Posterior vena cava (tissue), 2 donors: ENCODE results near the gene DLGAP3. TPM values are rescaled to one million over a fixed set of nuclear protein-coding genes. Genes with fewer than 3 reads are reported as not detected.
"Not testable (repeated sequence)": the region's sequence is repeated elsewhere in the genome, so short reads cannot be mapped to it uniquely, and the experiment has no call there.

Source experiments
- DNase-seq: peaks from one replicate; pipeline ENCODE4 v3.0.0-alpha.2; 2020; ENCODE audit warnings: low spot score
- intact Hi-C, 2 donors: fragments of 100-400 bp; cut with DNase I; formaldehyde crosslinking; loops; one replicate each; pipeline versions ENCODE4 v1.14.1 to v1.14.2; 2022 to 2023
- total RNA-seq, 2 donors: library from RNA; stranded (reverse); fragmentation: NEBNext Ultra II Directional; extraction: Animal tissue kit (Norgen Biotek cat#: 25700); gene quantifications; one replicate each; pipeline ENCODE4 v1.2.1, GENCODE V29; 2021
- donor health status: DM: yes; HTN: yes; CAD: no.
- donor health status: DM: yes; HTN: yes; CAD: no.

Gene DLGAP3
- total RNA-seq, 2 donors from 2014 or later, result 0.37 to 0.57 TPM

DNA sequence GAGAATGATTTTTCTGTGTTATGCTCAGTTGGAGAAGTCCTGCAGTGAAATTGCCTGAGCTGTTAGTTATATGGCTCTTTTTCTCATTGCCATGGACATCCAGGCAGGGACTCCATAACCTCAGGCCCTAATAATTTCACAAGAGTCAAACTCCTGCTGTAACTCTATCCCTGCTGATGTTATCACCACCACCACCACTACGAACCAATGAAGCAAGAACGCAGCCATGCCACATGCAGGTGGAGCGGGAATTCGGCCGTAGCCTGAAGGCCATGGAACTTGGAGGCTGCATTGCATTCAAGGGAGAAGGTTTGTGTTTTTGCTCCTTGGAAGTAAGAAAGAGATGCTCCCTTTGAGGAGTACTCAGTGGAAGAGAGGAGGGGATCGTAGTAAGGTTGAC, 16.8 kb upstream of the DLGAP3 start:
- intact Hi-C loops, result loop anchor here in 1 of 2 donors (1.0 kb wide), 1 partner anchor 31 kb away; no protein-coding TSS in a partner anchor
- no peak for DNase-seq

DNA sequence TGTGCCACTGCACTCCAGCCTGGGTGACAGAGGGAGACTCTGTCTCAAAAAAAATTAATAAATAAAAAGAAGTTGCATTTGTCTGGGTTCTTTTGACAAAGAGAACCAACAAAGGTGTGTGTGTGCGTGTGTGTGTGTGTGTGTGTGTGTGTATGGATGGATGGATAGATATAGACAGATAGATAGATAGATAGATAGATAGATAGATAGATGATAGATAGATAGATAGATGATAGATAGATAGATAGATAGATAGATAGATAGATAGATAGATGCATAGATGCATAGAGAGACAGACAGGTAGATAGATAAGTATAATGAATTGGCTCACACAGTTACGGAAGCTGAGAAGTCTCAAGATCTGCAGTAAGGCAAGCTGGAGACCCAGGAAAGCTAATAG, 12.3 kb upstream of the DLGAP3 start:
- intact Hi-C loops, DNase-seq: not testable (repeated sequence)

DNA sequence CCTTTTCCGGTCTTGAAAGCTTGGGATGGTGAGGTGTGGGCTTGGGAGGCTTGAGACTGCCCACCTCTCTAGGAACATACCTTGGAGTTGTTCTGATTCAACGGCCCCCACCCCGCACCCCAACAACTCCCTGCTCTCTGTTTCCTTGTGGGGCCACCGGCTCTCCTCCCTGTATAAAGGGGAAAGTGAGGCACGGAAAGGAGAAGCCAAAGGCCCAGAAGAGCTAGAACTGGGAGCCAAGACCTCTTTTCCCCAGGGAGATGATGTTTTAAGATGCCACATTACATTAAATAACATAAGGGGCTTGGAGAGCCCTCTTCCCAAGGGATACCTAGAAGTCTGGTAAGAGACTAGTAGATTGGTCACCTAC, 1.2 kb upstream of the DLGAP3 start:
- intact Hi-C loops, result no loop called here
- DNase-seq, result no peak

GRCh38 chr1:34929853-34930701, 627 bp upstream of the DLGAP3 start:
- intact Hi-C loops, result no loop called here
- DNase-seq, result no peak

DNA sequence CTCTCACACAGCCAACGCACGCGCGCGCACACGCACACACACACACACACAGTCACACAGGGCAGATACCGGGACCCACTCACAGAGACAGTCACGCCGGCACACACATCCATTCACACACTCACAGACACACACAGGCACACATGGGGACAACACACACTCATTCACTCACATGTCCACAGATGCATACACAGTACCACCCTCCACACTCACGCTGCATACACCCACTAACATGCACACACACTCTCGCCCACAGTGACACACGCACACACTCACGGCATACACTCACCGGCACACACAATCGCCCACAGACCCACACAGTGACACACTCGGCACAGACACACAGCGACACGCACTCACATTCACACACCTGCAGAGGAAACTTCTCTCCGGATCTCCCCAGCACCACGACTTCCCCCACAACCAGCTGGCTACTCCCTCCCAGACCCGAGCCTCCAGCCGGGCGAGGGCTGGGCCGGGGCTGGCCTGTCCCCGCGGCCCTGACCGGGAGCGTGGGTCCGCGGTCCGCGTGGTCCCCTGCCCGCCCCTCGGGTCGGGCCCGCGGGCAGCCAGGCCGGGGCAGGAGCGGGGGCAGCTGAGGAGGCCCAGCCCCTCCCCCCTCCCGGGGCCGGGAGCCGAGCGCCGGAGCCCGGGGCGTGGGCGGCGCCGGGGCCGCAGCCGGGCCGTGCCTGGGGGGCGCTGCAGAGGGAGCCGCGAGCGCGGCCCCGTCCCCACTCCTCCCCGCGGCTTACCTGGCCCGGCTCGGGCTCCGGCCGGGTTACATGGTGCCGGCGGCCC, 552 bp downstream of the DLGAP3 start:
- DNase-seq, result no peak
- intact Hi-C loops, result no loop called here

DNA sequence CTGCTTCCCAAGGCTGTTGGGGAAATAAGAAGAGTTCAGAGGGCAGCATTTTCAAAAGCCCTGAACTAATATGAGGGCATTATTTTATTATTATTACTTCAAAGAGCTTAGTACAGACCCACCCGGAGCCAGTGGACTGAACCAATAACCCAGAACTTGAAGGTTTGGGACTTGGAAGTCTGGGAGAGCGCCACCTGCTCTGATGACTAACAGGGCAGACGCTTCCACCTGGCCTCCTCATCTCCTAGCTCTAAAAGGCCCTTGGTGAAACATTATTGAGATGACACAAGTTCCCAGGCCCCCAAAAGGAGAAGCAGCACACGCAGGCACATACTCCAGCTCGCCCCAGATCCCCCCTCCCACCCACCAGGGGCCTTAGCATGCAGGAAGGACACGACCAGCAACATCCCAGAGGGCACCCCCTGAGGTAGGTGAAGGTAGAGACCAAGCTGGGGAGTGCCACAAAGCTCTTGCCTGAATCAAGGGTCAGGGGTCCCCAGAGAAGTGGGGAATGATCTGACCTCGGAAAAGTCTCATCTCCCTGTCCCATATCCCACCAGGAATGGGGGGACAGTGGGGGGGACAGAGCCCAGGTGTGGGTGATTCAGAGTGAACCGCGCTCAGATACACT, 1.3 kb downstream of the DLGAP3 start:
- intact Hi-C loops, result no loop called here
- DNase-seq, result no peak

GRCh38 chr1:34927316-34927715, 2.1 kb downstream of the DLGAP3 start:
- intact Hi-C loops, result no loop called here
- no peak for DNase-seq

DNA sequence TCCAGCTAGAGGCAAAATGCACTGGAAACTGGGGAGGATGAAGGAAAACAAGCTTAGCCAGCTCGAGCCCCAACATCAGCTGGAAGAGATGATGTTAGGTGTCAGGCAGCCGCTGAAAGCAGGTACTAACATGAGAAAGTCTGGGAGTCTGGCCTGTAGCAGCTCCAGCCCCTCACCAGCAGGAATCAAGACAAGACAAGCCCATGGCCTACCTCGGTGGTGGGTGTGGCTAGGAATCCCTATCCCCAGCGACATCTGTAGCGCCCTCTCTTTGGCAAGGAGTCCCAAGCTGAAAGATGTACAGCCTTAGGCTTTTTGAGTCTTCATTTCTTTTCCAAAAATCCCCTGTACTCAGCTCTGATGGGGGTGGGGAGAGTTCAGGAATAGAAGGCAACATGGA, 2.6 kb downstream of the DLGAP3 start:
- DNase-seq, result no peak
- intact Hi-C loops, result no loop called here

- intact Hi-C loops, result no loop called here
- DNase-seq, result no peak
Measured at GRCh38 chr1:34926156-34926555, 3.3 kb downstream of the DLGAP3 start.

DNA sequence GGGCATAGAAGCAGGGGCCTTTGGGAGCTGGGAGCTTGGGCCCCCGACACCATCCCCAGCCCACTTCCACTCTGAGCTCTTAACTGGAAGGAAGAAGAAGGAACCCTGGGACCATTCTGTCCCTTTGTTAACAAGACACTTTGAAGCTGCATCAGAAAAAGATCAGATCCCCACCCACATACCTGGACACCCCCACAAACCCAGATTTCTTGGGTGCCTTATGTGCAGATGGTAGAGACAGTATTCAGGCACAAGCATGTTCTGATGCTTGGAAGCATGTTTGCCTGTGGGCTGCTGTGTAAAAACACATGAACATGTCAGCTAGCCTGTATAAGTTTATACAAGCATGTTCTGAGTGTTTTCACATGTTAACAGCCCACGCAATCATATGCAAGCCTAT, 3.7 kb downstream of the DLGAP3 start:
- intact Hi-C loops, result no loop called here
- DNase-seq, result no peak

GRCh38 chr1:34924759-34925555, 4.5 kb downstream of the DLGAP3 start:
- intact Hi-C loops, result no loop called here
- peak; percentile 93 for DNase-seq

DNA sequence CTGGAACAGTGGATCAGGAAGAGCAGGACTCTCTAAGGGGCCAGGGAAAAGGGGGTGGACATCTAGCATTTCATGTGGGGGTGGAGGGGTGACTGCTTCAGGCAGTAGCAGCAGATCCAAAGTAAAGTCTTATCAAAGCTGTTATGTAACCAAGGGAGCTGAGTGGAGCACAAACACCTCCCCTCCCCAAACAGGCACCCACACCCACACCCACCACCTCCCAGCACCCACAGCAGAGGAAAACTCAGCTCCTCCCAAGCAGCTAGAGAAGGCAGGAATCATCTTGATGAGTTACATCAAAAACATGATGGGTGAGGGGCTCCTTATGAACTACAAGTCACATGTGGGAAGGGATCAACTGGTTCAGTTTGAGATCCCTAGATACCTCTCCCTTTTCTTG, 6.0 kb downstream of the DLGAP3 start:
- intact Hi-C loops, result no loop called here
- DNase-seq, result no peak

- no peak for DNase-seq
- intact Hi-C loops, result loop anchor here in 1 of 2 donors (1.0 kb wide), 1 partner anchor 17 kb away; no protein-coding TSS in a partner anchor
Measured at GRCh38 chr1:34918977-34919561, 10.4 kb downstream of the DLGAP3 start.

GRCh38 chr1:34918386-34918976, 11.0 kb downstream of the DLGAP3 start:
- intact Hi-C loops, result no loop called here
- DNase-seq, result no peak

- intact Hi-C loops, result no loop called here
- DNase-seq, result no peak
Measured at GRCh38 chr1:34917017-34917416, 12.4 kb downstream of the DLGAP3 start.

- DNase-seq, result no peak
Measured at GRCh38 chr1:34916104-34916503, 13.3 kb downstream of the DLGAP3 start.

DNA sequence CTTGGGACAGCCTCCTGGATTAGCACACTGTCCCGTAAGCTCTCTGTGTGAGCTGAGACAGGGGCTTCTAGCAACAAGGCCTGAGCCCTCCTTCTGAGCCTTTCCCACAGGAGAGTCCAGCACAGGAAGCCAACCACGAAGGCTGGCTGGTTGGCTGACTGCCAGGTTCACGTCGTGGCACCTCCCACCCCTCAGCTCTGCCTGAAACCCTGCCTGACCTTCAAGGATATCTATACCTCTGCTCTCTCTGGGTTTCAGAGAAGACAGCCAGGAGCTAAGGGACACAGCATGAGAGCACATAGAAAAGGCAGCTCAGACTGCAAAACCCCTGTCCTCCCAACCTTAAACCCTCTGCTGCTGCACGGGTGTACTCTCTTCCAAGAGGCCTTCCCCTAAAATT, 13.9 kb downstream of the DLGAP3 start:
- no peak for DNase-seq
- intact Hi-C loops, result no loop called here

More at GRCh38 chr1:34916104-34916503, 13.3 kb downstream of the DLGAP3 start:
- intact Hi-C loops, result no loop called here

- no peak for DNase-seq
Measured at GRCh38 chr1:34914958-34915357, 14.5 kb downstream of the DLGAP3 start.

DNA sequence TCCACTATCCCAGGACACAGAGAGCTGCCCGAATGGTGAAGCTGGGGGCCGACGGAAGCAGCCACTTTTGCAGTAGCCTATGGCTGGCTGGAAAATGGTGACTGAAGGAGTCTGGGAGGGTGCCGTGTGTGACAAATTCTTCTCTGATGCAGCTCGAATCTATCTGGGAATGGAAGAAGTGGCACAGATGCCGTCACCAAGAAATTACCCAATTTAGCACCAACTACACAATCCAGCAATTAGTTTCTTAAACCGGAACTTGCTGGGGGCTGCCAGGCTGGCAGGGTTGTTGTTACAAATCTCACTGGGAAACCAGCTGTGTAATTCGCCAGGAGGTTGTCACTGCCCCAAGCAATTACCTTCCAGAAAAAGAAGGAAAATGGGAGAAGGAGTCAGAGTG, 18.0 kb downstream of the DLGAP3 start:
- intact Hi-C loops, result no loop called here
- DNase-seq, result no peak

More at GRCh38 chr1:34914958-34915357, 14.5 kb downstream of the DLGAP3 start:
- intact Hi-C loops, result no loop called here
